ENCODE data around the gene FAAP20.

The FAAP20 gene

GRCh38 chr1:2192031-2192995 lies 2.3 kb downstream of the FAAP20 start:
- no peak overlapping the region for H3K4me3 ChIP-seq (ENCODE audit: low read depth, low read length)
- no peak for DNase-seq (ENCODE audit: low read depth)
- TF ChIP-seq CTCF (IDR thresholded peaks at IDR 0.05; ENCODE audit: low read depth, low read length, missing control alignments): no peak

GRCh38 chr1:2190491-2190976 lies 4.0 kb downstream of the FAAP20 start:
- no peak for DNase-seq (ENCODE audit: low read depth)
- TF ChIP-seq CTCF (IDR thresholded peaks at IDR 0.05; ENCODE audit: low read depth, low read length, missing control alignments): no peak
- no peak overlapping the region for H3K4me3 ChIP-seq (ENCODE audit: low read depth, low read length)

- no peak overlapping the region for H3K4me3 ChIP-seq (ENCODE audit: low read depth, low read length)
- no peak for TF ChIP-seq CTCF (IDR thresholded peaks at IDR 0.05; ENCODE audit: low read depth, low read length, missing control alignments)
- DNase-seq (ENCODE audit: low read depth): no peak
These were observed 4.8 kb downstream of the FAAP20 start for GRCh38 chr1:2189459-2190425.

- H3K4me3 ChIP-seq (ENCODE audit: low read depth, low read length): no peak overlapping the region
- no peak for TF ChIP-seq CTCF (IDR thresholded peaks at IDR 0.05; ENCODE audit: low read depth, low read length, missing control alignments)
- DNase-seq (ENCODE audit: low read depth): no peak
These were observed 6.2 kb downstream of the FAAP20 start for GRCh38 chr1:2188336-2188735.

GRCh38 chr1:2187619-2188018 lies 7.0 kb downstream of the FAAP20 start:
- DNase-seq (ENCODE audit: low read depth): no peak
- no peak for TF ChIP-seq CTCF (IDR thresholded peaks at IDR 0.05; ENCODE audit: low read depth, low read length, missing control alignments)

GRCh38 chr1:2186901-2187300 lies 7.7 kb downstream of the FAAP20 start:
- no peak for DNase-seq (ENCODE audit: low read depth)
- no peak overlapping the region for H3K4me3 ChIP-seq (ENCODE audit: low read depth, low read length)
- TF ChIP-seq CTCF (IDR thresholded peaks at IDR 0.05; ENCODE audit: low read depth, low read length, missing control alignments): no peak

More at GRCh38 chr1:2187619-2188018, 7.0 kb downstream of the FAAP20 start:
- no peak overlapping the region for H3K4me3 ChIP-seq (ENCODE audit: low read depth, low read length)

All from GM12864 (cell line).